ENCODE measurements around the gene MSRB3. TPM values are rescaled to one million over a fixed set of nuclear protein-coding genes. Genes with fewer than 3 reads are reported as not detected.
"Not testable (repeated sequence)": the region's sequence is repeated elsewhere in the genome, so short reads cannot be mapped to it uniquely, and the experiment has no call there.

Gene MSRB3
- total and polyA plus RNA-seq, 2 donors (not counting 3 experiments of a cell fraction or from before 2014, with no cell fraction given), result 20.0 to 59.3 TPM

- Histone ChIP-seq H3K4me1 (ENCODE audit: control insufficient read depth, extremely low read depth, insufficient read depth, low read length) (peaks cover 23% of the 10 kb centered on the region), H2AFZ (ENCODE audit: low read depth, low read length) (no peak overlapping the region), H3K9ac (replicated peaks; ENCODE audit: extremely low read depth, insufficient read depth, low read length) (no peak overlapping the region), H3K27ac (ENCODE audit: insufficient read depth, low read depth, low read length) (no peak overlapping the region), H3K4me3 (replicated peaks in 1 of 3; ENCODE audit: insufficient read depth in 1 of 3, low read depth in 1 of 3, low read length in 3 of 3) (no peak overlapping the region), H3K9me3 (replicated peaks; ENCODE audit: control insufficient read depth, insufficient read depth, low read length) (no peaks in the 10 kb centered on the region), H3K79me2 (ENCODE audit: control insufficient read depth, insufficient read depth, low read length) (peaks cover 83% of the 10 kb centered on the region), H3K9me1 (replicated peaks; ENCODE audit: control insufficient read depth, extremely low read depth, insufficient read depth, low read length) (no peaks in the 10 kb centered on the region), H3K36me3 (ENCODE audit: control insufficient read depth in 2 of 2, extremely low read depth in 1 of 2, insufficient read depth in 2 of 2, low read length in 2 of 2) (no peaks in the 10 kb centered on the region), H3K27me3 (ENCODE audit: control insufficient read depth in 2 of 2, insufficient read depth in 2 of 2, low read length in 2 of 2) (no peaks in the 10 kb centered on the region), H4K20me1 (replicated peaks; ENCODE audit: control insufficient read depth, extremely low read depth, insufficient read depth, low read length) (peaks cover 3% of the 10 kb centered on the region), H3K4me2 (ENCODE audit: insufficient read depth, low read length) (no peak overlapping the region)
- dilution Hi-C loops (cut with MboI; ENCODE audit: extremely low pct_ligation_motif_present, low sequenced_read_pairs) (no loop called here), intact Hi-C loops (cut with micrococcal nuclease) (loop anchor here (5.0 kb wide), 1 partner anchor 391 kb away; no protein-coding TSS in a partner anchor)
- DNase-seq (ENCODE audit: low read depth, low spot score) (no peak), FAIRE-seq (peak; percentile 4)
- CTCF ChIA-PET, result interaction anchor here (0.6 to 1.1 kb wide), 6 partner anchors 13 to 160 kb away, joined by 3 to 6 read pairs (median 4); no protein-coding TSS in a partner anchor
- POLR2A ChIA-PET, result no interaction called here
- no peak for TF ChIP-seq CTCF (IDR thresholded peaks at IDR 0.05; ENCODE audit: extremely low read depth in 1 of 2, insufficient read depth in 1 of 2, low read depth in 1 of 2, low read length in 2 of 2)
- no TSS peak for BruUV-seq (replicated peaks)
Observed at GRCh38 chr12:65282840-65283239, 4.4 kb downstream of the MSRB3 start.

- BruUV-seq (replicated peaks); H3K4me1 ChIP-seq (ENCODE audit: control insufficient read depth, extremely low read depth, insufficient read depth, low read length); H4K20me1 ChIP-seq (replicated peaks; ENCODE audit: control insufficient read depth, extremely low read depth, insufficient read depth, low read length); H3K27me3 ChIP-seq (ENCODE audit: control insufficient read depth in 2 of 2, insufficient read depth in 2 of 2, low read length in 2 of 2); H3K27ac ChIP-seq (ENCODE audit: insufficient read depth, low read depth, low read length); H3K4me2 ChIP-seq (ENCODE audit: insufficient read depth, low read length); DNase-seq (ENCODE audit: low read depth, low spot score); H2AFZ ChIP-seq (ENCODE audit: low read depth, low read length); FAIRE-seq; CTCF ChIA-PET; H3K9me3 ChIP-seq (replicated peaks; ENCODE audit: control insufficient read depth, insufficient read depth, low read length); H3K4me3 ChIP-seq (replicated peaks in 1 of 3; ENCODE audit: insufficient read depth in 1 of 3, low read depth in 1 of 3, low read length in 3 of 3); dilution Hi-C loops (cut with MboI; ENCODE audit: extremely low pct_ligation_motif_present, low sequenced_read_pairs); intact Hi-C loops (cut with micrococcal nuclease); H3K36me3 ChIP-seq (ENCODE audit: control insufficient read depth in 2 of 2, extremely low read depth in 1 of 2, insufficient read depth in 2 of 2, low read length in 2 of 2); H3K9me1 ChIP-seq (replicated peaks; ENCODE audit: control insufficient read depth, extremely low read depth, insufficient read depth, low read length); POLR2A ChIA-PET; H3K9ac ChIP-seq (replicated peaks; ENCODE audit: extremely low read depth, insufficient read depth, low read length): not testable (repeated sequence)
- peaks cover 84% of the 10 kb centered on the region for H3K79me2 ChIP-seq (ENCODE audit: control insufficient read depth, insufficient read depth, low read length)
Observed at GRCh38 chr12:65285532-65285931, 7.0 kb downstream of the MSRB3 start.
